ENCODE data around the gene IFITM2.

IFITM2 gene

DNA sequence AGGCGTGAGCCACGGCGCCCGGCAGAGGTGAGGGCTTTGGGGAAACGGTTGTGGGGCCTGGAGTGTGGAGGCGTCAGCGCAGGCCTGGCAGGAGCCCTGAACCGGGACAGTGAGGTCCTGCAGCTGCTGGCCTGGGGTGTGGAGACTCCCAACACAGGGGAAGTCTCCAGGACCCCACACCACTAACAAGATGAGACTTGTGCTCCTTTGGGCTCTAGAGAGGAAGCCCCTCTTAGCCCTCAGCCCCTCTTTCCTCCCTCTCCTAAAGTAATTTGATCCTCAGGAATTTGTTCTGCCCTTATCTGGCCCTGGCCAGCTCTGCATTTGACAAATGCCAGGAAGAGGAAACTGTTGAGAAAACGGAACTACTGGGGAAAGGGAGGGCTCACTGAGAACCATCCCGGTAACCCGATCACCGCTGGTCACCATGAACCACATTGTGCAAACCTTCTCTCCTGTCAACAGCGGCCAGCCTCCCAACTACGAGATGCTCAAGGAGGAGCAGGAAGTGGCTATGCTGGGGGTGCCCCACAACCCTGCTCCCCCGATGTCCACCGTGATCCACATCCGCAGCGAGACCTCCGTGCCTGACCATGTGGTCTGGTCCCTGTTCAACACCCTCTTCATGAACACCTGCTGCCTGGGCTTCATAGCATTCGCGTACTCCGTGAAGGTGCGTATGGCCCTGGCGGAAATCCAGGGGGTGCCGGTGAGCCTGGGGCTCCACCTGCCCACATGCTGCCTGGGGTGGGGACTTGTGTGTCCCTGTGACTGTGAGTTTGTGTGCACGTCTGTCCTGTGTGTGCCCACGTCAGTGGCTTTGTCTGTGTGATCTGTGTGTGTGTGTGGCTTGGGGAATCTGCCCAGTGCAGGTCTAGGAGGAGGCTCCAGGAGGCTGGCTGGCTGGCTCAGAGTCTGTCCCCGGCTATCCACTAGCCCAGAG is at the start of gene IFITM2:
Gene IFITM2 (plus strand): TSS at position 51 of the 943 bp plus-strand sequence. CDS start 377 bp downstream, at position 428.
- ATAC-seq: peak; percentile 53 to 56

DNA sequence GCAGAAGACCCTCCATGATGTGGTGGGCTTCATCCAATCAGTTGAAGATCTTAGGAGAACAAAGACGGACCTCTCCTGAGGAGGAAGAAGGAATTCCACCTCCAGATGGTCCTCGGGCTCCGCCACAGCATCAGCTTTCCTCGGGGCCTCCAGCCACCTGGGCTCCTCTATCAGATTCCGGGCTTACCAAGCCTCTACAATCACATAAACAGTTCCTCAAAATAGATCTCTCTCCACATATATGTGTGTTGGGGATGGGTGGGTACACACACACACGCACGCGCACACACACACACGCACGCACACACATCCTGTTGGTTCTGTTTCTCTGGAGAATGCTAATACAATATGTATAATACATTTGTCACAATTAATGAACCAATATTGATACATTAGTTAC is 48.2 kb upstream of the IFITM2 start:
- ATAC-seq: no peak

DNA sequence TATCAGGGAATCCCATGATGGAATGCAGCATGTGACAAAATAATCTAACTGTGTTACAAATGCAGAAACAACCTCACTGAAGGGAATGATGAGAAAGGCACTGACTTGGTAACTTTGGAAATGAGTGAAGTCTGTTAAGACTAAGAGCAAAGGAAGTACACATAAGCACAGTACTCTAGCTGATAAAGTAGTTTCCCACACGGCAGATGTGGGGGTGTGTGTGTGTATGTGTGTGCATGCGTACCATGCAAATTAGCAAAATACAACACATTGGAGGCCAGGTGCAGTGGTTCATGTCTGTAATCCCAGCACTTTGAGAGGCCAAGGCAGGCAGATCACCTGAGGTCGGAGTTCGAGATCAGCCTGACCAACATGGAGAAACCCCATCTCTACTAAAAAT is 46.0 kb upstream of the IFITM2 start:
- no peak for ATAC-seq

DNA sequence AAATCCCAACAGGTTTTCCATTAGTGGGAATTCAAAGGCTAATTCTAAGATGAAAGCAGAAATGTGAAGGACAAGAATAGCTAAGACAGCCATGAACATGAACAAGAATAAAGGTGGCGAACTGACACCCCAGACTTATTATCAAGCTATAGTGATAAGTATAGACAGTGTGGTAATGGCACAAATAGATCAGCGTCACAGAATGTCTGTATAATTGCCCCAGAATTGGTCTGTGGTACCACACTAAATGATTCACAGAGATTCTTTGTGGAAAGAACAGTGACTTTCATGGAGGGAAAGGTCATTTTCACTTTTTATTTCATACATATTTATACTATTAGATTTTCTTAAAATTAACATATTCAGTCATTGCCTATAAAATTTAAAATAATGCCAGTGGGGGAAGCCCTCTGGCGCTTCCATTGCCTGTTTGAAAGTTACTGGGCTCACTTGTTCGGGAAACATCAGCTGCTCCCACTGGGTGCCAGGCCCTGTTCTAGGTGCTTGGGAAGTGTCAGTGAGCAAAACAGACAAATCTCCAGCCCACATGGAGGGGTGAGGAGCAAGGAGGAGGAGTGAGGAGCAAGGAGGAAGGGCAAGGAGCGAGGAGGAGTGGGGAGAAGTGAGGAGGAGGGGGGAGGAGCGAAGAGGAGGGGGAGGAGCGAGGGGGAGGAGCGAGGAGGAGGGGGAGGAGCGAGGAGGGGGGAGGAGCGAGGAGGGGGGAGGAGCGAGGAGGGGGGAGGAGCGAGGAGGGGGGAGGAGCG is 40.8 kb upstream of the IFITM2 start:
- ATAC-seq: peak; percentile 84

DNA sequence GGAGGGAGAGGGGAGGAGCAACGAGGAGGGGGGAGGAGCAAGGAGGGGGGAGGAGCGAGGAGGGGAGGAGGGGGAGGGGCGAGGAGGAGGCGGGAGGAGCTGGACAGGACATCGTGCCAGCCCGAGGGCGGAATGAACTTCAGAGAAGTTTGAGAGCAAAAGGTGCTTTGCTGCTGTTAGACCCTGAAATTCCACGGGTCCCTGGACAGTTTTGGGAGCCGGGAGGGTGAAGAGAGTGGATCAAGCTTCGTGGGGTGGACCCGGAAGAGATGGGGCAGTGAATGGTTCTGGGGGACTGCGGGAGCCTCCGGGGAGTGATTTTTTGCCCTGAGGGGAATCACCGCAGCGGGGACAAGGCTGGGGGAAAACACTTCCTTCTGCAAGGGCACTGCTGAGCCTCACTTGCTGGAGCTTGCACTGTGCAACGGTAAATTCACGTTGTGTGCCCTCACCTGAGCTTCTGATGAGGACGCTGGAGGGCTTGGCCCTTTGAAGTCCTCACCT is 40.1 kb upstream of the IFITM2 start:
- ATAC-seq: peak in 1 of 2 donors; percentile 4

DNA sequence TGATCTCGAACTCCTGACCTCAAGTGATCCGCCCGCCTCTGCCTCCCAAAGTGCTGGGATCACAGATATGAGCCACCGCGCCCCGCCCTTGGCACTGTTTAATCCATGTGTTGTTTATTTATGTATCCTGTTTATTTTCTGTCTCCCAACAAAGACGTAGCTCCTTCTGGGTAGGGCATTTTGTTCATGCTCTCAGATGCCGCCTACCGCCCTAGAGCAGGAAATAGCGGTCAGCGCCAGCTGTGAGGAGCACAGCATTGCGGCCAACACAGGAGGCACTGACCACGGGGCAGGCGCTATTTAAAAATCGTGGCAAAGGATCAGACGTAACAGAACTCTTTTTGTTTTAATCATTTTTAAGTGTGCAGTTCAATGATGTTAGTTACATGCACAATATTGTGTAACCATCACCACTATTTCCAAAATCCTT is 38.9 kb upstream of the IFITM2 start:
- peak in 1 of 2 donors; percentile 2 for ATAC-seq

DNA sequence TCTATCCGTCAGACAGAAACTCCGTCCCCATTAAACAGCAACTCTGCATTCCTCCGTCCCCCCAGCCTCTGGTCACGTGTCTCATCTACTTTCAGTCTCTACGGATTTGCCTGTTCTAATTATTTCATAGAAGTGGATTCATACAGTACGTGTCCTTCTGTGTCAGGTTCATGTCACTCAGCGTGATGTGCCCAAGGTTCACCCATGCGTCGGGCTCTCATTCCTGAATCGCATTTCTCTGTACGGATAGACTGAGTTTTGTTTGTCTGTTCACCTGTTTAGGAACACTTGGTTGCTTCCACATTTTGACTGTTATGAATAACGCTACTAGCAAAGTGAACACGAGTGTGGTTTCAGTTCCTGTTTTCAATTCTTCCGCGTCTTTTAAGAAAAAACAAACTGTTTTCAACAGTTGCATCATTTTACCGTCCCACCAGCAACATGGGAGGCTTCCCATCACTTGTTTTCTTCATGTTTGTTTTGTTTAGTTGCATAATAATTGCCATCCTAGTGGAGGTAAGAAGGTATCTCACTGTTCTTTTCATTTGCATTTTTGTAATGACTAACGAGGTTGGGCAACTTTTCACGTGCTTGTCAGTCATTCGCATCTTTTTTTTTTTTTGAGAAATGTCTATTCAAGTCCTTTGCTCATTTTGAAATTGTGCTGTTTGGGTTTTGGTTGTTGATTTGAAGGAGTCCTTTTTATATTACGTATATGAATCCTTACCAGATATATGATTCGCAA is 38.3 kb upstream of the IFITM2 start:
- peak; percentile 52 to 64 for ATAC-seq

DNA sequence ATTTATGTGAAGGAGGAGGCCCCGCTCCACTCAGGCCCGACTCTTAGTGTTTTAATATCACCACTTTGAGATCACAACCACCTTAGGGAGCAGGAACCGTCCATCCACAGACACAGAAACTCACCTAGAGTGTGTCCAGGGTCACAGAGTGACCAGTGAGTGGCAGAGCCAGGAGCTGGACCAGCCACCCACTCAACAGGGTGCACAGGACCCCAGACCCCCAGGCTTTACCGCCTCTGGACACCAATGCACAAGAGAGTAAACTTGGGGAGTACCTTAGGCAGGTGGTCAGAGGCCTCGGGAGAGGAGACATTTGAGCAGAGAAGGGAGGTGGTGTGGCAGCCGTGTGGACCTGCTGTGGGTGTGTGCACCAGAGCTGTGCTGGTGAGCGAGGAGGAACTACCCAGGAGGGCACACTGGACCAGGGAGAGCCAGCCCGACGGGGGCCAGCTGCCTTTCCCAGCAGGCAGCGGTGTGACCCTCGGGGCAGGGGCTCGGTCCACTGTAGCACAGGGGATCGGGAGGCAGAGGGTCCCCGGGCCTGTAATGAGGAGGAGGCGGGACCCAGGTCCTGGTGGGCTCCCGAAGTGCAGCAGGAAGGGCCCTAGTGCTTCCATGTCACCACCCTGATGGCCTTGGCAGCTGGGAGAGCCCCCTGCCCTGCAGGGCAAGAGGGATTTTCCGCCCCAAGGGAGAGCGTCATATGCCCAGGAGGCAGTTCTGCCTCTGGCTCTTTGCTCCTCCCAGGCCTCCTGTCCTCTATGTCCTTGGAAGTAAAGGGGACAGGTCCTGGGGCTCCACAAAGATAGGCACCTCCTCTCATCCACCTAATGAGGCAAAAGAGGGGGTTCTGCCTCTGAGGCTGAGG is 36.9 kb upstream of the IFITM2 start:
- ATAC-seq: no peak

DNA sequence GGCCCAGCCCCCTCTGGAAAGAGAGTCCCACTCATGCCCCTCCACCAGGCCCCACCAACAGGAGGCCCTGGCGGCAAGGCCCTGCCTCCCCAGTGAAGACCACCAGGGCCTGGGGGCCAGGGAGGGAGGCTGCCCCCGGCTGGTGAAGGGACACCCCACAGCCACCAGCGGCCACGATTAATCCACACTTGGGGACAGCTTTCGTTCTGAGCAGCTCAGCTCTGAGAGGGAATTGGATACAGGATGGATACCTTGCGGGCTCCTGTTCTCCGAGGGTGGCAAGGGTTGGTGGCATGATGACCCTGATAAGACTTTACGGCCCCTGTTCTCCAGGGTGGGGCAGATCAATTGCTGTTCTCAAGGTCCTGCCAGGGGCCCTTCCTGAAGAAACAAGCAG is 36.3 kb upstream of the IFITM2 start:
- no peak for ATAC-seq

DNA sequence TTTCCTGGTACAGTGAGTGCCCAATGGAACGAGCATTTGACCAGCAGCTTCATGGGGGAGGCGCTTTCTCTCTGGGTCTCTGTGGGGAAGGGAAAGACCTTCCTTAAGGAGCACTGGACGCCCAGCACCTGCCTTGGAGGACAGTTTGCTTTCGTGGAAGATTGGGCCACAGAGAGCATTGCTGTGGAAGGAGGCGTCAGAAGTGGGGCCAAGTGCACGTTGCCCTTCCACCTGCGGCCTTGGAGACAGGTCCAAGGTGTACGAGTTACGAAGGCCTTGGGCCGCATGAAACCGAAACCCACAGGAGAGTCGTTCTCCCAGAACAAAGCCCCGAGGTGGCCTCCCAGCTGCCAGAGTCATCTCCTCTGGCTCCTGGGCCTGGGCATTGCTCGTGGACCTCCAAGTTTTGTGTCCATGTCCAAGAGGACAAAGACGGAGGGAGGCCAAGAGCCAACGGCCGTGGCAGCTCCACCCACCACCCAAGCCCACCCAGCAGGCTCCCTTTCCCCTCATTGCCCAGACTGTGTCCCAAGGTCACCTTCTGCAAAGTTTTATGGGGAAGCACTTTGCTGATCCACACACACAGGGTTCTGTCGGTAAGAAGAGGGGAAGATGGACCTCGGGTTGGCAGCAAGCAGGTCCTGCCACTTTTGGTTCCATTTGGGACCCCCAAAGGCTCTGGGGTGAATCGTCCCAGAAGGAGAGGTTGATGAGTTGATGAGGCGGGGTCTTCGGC is 35.3 kb upstream of the IFITM2 start:
- ATAC-seq: no peak

DNA sequence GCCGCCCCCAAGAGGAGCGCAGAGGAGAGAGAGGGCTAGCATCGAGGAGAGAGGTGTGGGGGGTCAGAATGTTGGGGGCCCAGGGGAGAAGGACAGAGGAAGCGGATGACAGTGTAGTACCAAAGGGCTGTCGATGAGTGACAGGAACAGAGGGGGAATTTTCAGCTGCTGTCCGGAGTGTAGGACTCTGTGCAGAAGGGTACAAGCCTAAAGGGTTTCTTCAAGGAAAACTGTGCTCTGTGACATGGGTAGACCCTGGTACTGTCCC is 34.8 kb upstream of the IFITM2 start:
- ATAC-seq: no peak

DNA sequence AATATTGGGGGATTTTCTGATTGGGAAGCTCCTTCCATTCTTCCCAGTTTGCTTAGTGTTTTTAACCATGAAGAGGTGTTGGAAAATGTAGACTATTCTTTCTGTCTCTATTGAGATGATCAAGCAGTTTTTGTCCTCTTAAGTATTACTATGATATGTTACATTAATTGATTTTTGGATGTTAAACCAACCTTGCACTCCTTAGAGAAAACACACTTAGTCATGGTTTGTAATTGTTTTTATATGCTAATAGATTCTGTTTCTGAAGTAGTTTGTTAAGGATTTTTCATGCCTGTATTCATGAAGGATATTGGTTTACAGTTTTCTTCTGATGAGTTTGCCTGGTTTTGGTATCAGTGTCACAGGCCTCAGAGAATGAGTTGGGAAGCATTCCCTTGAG is 31.4 kb upstream of the IFITM2 start:
- ATAC-seq: no peak

DNA sequence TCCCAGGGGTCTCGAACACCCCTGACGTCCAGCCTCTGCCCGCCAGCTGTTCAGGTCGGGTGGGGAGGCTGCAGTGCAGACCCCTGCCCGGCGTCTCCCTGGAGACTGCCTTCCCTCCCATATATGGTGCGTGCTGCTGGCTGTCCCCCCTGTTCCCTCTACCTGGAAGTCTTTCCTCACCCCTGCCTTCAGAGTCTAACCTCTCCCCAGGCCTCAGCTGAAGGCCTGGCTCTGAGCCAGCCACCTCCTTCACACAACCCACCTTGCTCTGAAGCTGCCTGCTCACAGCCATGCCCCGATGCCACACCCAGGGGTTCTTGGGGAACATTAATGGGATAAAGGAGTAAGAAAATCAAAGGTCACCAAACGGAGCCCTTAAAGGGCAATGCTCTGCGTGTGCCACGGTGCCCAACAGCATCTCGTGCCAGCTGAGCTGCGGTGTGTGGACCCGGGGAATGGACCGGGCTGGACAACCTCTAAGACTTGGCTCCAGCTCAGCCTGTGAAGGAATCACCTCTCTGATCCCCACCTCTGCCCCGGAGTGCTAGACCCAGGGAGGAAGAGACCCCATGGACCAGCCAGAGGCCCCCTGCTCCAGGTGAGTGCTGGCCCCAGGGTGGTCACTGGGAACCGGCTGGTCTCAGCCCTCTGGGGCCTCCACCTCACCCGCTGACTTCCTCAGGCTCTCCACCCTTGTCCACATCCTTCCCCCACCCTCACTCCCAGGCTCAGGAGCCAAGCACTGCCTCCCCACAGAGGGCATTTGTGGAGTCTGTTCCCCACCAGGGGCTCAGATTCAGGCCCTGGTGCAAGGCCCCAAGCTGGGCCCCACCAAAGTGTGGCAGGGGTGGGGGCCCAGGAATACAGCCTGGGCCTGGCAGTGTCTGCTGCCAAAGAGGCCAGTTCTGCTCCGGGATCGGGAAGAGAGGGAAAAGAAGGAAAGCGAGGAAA is 29.3 kb upstream of the IFITM2 start, which contains the start of gene NLRP6:
Gene NLRP6 (plus strand): TSS at position 407 of the 951 bp plus-strand sequence. CDS start 163 bp downstream, at position 570.
- no peak for ATAC-seq

DNA sequence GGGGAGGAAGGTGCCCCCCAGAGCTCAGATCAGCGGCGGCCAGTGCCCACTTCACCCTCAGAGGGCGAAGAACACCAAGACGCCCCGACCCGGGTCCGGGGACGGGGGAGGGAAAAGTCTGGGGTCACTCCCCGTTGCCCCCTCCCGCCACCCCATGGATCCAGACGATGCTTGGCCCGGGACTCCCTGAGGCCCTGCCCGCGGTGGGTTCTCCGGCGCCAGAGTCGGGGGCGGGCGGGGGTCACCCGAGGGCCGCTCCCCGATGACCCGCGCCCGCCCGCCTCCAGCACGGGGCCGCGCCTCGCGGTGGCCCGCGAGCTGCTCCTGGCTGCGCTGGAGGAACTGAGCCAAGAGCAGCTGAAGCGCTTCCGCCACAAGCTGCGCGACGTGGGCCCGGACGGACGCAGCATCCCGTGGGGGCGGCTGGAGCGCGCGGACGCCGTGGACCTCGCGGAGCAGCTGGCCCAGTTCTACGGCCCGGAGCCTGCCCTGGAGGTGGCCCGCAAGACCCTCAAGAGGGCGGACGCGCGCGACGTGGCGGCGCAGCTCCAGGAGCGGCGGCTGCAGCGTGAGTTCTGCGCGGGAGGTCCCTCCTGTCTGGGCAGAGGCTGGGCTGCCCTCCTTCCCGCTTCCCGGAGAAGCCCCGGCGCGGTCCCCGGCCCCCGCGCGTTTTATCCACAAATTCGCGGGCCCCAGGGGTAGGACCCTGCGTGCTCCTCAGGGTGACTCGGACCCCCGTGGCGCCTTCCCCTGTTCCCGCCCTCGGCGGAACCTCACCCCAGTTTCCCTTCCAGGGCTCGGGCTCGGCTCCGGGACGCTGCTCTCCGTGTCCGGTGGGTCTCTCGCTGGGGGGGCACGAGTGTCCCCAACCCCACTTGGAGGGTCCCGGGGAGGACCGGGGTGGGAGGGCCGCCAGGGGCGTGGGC is 28.3 kb upstream of the IFITM2 start:
- no peak for ATAC-seq

DNA sequence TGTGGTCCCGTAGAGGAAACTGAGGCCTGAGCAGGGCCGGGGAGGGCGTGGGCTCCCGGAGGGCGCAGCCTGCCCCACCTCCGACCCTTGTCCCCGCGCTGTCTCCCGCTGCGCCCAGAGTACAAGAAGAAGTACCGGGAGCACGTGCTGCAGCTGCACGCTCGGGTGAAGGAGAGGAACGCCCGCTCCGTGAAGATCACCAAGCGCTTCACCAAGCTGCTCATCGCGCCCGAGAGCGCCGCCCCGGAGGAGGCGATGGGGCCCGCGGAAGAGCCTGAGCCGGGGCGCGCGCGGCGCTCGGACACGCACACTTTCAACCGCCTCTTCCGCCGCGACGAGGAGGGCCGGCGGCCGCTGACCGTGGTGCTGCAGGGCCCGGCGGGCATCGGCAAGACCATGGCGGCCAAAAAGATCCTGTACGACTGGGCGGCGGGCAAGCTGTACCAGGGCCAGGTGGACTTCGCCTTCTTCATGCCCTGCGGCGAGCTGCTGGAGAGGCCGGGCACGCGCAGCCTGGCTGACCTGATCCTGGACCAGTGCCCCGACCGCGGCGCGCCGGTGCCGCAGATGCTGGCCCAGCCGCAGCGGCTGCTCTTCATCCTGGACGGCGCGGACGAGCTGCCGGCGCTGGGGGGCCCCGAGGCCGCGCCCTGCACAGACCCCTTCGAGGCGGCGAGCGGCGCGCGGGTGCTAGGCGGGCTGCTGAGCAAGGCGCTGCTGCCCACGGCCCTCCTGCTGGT is 27.5 kb upstream of the IFITM2 start:
- ATAC-seq: peak; percentile 27 to 55

DNA sequence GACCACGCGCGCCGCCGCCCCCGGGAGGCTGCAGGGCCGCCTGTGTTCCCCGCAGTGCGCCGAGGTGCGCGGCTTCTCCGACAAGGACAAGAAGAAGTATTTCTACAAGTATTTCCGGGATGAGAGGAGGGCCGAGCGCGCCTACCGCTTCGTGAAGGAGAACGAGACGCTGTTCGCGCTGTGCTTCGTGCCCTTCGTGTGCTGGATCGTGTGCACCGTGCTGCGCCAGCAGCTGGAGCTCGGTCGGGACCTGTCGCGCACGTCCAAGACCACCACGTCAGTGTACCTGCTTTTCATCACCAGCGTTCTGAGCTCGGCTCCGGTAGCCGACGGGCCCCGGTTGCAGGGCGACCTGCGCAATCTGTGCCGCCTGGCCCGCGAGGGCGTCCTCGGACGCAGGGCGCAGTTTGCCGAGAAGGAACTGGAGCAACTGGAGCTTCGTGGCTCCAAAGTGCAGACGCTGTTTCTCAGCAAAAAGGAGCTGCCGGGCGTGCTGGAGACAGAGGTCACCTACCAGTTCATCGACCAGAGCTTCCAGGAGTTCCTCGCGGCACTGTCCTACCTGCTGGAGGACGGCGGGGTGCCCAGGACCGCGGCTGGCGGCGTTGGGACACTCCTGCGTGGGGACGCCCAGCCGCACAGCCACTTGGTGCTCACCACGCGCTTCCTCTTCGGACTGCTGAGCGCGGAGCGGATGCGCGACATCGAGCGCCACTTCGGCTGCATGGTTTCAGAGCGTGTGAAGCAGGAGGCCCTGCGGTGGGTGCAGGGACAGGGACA is 26.7 kb upstream of the IFITM2 start:
- peak; percentile 27 to 55 for ATAC-seq

DNA sequence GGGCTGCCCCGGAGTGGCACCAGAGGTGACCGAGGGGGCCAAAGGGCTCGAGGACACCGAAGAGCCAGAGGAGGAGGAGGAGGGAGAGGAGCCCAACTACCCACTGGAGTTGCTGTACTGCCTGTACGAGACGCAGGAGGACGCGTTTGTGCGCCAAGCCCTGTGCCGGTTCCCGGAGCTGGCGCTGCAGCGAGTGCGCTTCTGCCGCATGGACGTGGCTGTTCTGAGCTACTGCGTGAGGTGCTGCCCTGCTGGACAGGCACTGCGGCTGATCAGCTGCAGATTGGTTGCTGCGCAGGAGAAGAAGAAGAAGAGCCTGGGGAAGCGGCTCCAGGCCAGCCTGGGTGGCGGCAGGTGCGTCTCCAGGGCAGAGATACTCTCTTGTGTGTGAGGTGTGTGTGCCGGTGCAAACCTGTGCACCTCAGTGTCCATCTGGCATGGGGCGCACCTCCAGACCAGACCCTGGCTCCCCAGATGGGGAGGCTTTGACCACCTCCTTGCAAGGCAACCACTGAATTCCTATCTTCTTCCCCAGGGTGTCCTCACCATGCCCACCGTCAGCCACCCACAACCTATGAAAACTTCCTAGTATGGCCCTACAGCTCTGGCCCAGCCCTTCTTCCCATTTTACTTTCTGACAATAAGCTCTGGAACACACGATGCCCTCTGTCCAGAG is 26.0 kb upstream of the IFITM2 start:
- ATAC-seq: peak in 1 of 2 donors; percentile 3
